NCI-H128 (cell line): Measurements from ENCODE around the gene CTNND2.

Source experiments
- DNase-seq: peaks from one replicate; lab custom pipeline; 2025; ENCODE audit not compliant: unreplicated experiment; lab: John Stamatoyannopoulos, UW

Gene CTNND2

DNA sequence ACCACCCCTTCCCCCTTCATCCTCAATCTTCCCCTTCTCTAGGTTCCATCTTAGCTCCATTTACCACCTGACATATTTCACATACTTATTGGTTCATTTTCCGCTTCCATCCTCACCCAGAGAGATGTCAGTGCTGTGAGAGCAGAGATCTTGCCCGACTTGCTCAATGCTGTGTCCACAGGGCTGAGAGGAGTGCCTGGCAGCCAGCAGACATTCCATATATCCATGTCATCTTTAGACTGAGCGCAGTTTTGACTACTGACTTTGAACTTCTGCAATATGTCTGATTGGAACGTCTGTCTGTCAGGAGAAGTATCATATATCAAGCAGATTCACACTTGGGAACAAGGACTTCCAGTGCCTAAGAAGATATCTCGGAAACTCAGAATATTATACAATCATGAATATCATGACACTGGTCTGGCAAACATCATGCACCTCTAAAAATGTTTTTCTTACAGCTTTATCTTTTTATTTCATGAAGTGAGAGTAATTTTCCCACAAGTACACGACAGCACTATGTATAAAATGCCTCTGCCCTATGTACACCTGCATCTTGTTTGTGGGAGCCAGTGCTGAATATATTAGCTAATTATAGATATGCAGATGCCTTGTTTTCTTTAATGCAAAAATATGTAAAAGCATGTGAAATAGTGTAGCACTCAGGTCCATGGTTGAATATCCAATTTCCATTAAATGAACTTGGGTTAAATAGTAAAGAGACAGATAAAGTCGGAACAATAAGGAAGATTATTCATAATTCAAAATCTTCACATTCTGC lies 689.2 kb downstream of the CTNND2 start:
- no peak for DNase-seq

- no peak for DNase-seq
These were observed 691.5 kb downstream of the CTNND2 start for GRCh38 chr5:11212706-11213105.

- no peak for DNase-seq
These were observed 706.5 kb downstream of the CTNND2 start for GRCh38 chr5:11197726-11198125.

DNA sequence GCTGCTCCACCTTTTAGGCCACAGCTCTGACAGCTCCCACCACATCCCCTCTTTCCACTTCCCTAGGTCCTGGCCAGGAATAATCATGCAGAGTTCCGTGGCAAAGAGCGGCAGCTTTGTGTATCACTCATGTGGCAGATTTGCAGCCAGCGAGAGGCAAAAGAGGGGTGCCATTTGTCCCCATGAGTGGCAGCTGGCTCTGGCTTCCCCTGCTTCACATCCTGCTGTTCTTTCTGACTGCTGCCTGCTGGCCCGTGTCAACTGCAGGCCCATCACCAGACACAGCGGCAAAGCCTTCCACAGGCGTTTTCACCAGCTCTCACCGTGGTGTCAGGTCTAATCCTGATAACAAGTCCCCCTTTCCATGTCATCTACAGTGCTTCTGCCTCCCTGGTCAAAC lies 712.6 kb downstream of the CTNND2 start:
- no peak for DNase-seq

DNA sequence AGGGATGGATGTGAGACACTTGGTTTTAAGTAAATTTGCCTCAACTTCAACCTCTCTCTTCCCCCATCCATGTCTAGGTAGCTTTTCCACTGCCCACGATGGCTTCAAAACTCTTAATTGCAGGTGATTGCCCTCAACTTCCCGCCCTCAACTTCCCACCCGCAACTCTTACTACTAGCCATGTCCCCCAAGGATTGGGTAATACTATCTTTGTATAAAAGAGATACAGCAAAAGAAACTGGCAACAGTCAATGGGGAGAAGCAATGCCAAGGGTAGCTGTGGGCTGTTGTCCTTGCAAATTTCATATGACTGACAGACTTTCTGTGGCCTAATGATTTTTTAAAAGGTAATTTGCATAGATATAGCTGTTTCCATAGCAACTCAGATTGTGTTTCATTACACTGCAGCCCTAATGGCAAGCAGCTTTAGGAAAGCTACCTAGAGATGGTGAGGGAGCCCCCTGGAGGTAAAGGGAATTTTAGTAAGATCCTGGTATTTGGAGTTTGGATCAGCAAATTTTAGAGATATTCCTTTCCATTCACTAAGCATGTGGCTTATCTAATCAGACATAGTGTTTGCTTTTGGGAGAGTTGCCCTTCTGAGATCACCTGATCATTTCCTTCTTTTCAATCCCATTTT lies 721.7 kb downstream of the CTNND2 start:
- DNase-seq = no peak

GRCh38 chr5:11181940-11182339 lies 722.3 kb downstream of the CTNND2 start:
- DNase-seq = no peak

GRCh38 chr5:11180890-11181289 lies 723.4 kb downstream of the CTNND2 start:
- DNase-seq = no peak

GRCh38 chr5:11177999-11178711 lies 726.1 kb downstream of the CTNND2 start:
- no peak for DNase-seq

DNA sequence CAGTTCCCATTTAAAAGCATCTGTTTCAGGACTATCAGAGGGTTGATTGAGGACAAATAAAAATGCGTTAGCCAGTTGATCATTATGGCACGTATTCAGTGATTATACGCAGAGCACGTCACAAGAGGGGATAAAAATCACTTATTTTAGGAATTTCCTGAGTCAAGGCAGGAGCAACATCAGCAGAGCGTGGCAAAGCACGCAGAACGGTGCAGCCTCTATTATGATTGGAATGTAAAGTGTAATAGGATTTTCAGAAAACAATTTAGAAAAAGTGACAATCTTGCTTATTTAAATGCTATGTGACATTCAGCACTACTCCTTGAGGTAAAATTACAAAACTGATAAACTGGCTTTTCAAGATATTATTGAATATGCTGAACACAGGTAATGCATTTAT lies 729.7 kb downstream of the CTNND2 start:
- DNase-seq = no peak

GRCh38 chr5:11172484-11172883 lies 731.8 kb downstream of the CTNND2 start:
- no peak for DNase-seq

- no peak for DNase-seq
These were observed 733.0 kb downstream of the CTNND2 start for GRCh38 chr5:11171236-11171635.

GRCh38 chr5:11166923-11167322 lies 737.3 kb downstream of the CTNND2 start:
- no peak for DNase-seq

- DNase-seq = no peak
These were observed 739.5 kb downstream of the CTNND2 start for GRCh38 chr5:11164531-11165294.

- no peak for DNase-seq
These were observed 747.1 kb downstream of the CTNND2 start for GRCh38 chr5:11157132-11157531.

DNA sequence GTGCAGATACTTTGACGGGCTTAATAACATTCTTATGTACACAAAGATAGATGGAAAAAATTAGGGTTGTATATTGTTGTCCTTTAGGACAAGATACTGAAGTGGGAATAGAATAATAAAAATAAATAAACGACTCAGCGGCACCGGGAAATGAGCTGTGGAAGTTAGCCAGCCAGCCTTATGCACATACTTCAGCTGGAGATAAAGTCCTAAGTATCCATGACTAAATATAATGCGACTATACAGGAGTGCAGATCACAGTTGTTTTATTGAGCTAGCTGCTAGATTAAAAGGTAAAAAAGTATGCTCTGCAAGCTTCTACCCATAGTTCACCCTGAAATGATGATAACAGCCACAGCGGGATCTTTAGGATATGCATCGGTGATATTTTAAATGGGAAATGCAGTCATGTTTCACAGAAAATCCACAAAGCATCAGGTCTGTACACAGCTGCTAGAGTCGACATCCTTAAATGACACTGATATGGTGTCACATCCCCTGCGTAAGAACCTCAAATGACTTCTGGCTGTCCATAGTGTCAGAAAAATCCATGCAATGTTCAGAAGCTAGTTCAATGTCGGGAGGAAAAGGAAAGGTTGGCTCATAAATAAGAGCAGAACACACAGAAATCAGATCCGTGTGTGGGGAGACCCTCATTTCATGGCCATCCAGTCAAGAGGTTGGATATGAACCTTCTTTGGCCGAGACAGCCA lies 750.4 kb downstream of the CTNND2 start:
- DNase-seq = no peak

DNA sequence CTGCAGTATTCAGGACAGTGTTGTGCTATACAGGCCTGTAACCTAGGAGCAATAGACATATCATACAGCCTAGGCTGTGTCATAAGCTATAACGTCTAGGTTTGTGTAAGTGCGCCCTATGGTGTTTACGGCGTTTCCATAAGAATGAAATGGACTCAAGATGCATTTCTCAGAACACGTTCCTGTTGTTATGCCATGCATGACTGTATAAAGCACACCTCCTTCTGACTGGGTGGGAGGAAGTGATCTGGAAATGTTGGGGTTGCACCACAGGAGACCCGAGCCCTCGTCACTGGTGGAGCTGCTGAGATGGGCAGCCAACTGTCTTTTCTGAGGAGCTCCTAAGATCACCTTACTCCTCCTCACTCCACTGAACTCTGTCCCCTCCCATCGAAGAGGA lies 751.9 kb downstream of the CTNND2 start:
- no peak for DNase-seq

DNA sequence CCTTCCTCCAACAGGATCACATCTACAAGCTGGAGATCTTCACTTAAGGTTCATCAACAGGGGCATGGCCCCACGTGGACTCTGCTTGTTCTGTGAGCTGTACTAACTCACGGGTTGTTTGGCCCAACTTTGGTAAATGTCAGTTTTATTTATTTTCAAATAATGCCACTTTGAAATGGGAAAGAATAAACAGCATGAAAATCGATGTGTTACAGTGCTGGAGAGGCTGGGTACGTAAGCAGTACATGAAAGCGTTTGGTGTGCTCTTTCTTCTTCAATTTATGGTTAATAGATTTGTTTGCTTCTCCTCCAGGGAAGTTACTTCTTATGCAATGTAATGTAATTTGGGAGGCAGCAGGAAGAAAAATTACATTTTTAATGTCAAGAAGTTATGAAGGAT lies 753.3 kb downstream of the CTNND2 start:
- DNase-seq = no peak

DNA sequence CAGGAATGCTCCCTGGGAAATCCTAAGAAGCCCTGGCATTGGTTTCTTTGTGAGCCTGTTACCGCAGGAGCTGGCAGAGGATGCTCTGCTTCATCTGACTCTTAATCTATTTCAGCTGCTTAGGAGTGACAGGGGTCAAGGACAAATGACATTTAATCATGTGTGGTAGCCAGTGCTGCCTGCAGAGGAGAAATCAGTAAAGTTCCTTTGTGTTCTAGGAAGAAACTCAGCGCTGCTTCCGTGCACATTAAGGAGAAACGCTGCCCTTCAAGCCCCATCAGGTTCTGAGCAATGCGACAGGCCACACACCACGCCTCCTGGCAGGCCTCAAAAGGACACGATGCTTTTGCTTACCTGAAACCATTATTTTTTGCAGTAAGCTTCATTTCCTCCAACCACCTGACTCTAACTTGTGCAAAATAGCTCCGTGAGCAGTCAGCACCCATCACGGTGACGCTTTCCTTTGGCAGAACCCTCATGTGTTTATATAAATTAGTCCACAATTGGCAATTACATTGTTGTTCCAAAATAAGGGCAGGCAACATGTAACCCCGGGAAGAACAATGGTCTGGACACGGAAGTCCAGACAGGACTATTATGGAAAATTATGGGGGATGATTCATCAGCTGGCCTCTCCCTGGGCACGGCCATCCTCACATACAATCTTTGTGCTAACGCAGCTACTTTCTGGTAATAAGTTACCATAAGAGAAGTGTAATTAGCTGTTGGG lies 755.3 kb downstream of the CTNND2 start:
- no peak for DNase-seq

GRCh38 chr5:11146171-11146570 lies 758.1 kb downstream of the CTNND2 start:
- DNase-seq = no peak
